ENCODE data around the gene MYL5. TPM values are rescaled to one million over a fixed set of nuclear protein-coding genes. Genes with fewer than 3 reads are reported as not detected.
A peak's percentile ranks its signal among the peaks of the same experiment; 100 is the strongest.
"Not testable (repeated sequence)": the region's sequence is repeated elsewhere in the genome, so short reads cannot be mapped to it uniquely, and the experiment has no call there.

MYL5 gene
- total RNA-seq, 2 donors from 2014 or later, result 14.0 to 14.5 TPM

DNA sequence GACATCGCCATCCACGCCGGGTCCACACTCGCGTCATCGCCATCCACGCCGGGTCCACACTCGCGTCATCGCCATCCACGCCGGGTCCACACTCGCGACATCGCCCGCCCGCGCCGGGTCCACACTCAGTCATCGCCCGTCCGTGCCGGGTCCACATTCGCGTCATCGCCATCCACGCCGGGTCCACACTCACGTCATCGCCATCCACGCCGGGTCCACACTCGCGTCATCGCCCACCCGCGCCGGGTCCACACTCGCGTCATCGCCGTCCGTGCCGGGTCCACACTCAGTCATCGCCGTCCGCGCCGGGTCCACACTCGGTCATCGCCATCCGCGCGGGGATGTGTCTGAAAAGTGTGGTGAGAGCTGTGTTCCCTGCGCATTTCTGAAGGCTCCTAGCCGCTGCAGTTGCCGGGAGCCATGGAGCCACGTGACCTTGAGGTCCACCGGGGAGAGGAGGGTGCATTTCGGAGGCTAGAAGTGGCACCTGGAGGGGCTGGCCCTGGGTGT, 48.6 kb downstream of the MYL5 start:
- Mint-ChIP-seq H3K4me1 (peaks cover 5% of the 10 kb centered on the region), H3K27ac (no peak overlapping the region), H3K36me3 (ENCODE audit: low read depth) (peaks cover 6% of the 10 kb centered on the region), H3K9me3 (no peaks in the 10 kb centered on the region), H3K4me3 (no peak overlapping the region), H3K27me3 (no peaks in the 10 kb centered on the region)
- no peak for ATAC-seq (replicated peaks)

DNA sequence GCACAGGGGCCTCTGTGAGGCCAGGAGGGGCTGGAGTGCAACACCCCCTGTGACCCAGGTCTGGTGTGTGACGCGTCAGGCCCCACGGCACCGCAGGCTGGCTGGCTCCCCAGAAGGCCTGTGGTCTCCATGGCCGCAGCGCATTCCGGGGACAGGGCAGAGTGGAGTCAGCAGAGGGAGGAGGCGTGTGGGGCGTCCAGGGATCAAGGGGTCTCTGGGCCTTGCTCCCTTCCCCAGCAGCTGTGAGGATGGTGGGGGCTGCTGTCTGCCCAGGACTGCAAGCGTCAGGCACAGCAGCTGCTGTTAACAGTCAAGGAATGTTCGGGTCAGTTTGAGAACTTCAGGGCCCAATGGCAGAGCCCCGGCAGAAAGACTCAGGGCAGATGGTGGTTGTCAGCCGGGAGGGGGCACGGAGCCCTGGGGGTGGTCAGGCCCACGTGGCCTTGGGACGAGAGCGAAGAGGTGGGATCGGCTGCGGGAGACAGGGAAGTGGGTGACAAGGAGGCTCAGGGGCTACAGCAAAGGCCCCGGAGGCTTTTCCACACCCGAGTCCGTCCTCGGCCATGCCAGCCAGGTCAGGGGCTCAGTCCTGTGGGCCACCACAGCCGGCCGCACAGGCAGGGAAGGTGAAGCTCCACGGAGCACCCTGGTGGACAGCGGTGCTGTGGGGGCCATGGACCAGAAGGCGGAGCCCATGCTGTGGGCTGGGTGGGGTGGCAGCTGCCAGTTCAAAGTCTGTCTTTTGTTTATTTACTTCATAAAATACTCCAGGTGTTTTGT, 49.6 kb downstream of the MYL5 start:
- Mint-ChIP-seq H3K9me3 (no peaks in the 10 kb centered on the region), H3K36me3 (ENCODE audit: low read depth) (peaks cover 6% of the 10 kb centered on the region), H3K27me3 (no peaks in the 10 kb centered on the region), H3K4me1 (peaks cover 5% of the 10 kb centered on the region), H3K4me3 (no peak overlapping the region), H3K27ac (no peak overlapping the region)
- no peak for ATAC-seq (replicated peaks)

DNA sequence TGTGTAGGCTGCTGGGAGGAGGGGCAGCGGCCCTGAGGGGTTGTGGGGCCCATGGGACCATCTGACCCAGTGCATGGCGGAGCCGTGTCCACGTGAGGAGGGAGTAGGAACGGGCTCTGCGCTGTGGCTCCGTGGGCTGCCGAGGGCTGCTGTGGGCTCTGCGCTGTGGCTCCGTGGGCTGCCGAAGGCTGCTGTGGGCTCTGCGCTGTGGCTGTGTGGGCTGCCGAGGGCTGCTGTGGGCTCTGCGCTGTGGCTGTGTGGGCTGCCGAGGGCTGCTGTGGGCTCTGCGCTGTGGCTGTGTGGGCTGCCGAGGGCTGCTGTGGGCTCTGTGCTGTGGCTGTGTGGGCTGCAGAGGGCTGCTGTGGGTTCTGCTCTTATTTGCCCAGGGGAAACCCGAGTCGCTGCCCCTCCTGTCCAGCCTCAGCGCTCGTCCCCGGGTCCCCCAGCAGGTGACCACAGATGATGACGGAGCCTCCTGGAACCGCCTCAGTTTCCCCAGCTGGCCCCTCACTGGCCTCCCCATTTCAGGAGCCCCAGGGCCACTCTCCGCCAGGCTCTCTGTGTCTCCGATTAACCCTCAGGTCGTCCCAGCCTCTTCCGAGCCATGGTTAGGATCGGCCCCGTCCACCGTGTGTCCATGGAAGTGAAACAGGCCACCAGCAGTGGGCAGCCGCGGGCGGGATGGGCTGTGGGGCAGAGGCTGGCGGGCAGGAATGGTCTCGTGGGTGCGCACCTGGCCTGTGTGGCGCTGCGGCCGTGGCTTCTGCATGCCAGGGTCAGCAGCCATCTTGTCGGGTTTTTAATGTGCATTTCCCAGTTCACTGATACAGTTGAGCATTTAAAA, 51.3 kb downstream of the MYL5 start:
- Mint-ChIP-seq H3K4me1 (no peaks in the 10 kb centered on the region), H3K27ac (no peak overlapping the region), H3K36me3 (ENCODE audit: low read depth) (peaks cover 9% of the 10 kb centered on the region), H3K4me3 (no peak overlapping the region), H3K9me3 (no peaks in the 10 kb centered on the region), H3K27me3 (no peaks in the 10 kb centered on the region)
- no peak for ATAC-seq (replicated peaks)

DNA sequence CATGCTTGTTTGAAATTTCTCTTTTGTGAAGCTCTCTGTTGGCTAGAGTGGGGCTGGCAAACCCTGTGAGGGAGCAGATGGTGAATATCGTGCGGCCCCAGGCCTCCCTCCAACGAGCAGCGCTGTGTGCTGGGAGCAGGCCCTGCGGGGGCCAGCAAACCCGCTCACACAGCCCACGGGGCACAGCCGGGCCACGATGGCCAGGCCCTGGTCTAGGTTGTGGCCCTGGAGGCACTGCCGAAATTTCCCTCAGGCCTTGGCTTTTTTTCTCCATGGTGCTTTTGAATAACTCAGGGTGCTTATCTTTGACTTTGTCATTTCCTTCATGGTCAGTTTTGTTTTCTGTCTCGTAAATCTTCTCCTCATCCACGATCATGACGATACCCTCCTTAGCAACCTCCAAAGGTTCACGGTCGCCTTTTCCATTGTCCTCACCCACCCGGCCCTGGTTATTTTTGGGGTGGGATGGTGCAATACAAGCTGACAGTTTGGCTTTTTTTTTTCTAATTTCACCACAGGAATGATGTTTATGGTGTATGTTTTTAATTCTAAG, 52.0 kb downstream of the MYL5 start:
- no peak for ATAC-seq (replicated peaks)
- no peaks in the 10 kb centered on the region for H3K4me1 Mint-ChIP-seq
- H3K27me3 Mint-ChIP-seq, result no peaks in the 10 kb centered on the region
- peaks cover 13% of the 10 kb centered on the region for H3K36me3 Mint-ChIP-seq (ENCODE audit: low read depth)
- no peaks in the 10 kb centered on the region for H3K9me3 Mint-ChIP-seq
- H3K4me3 Mint-ChIP-seq, result no peak overlapping the region
- H3K27ac Mint-ChIP-seq, result no peak overlapping the region

DNA sequence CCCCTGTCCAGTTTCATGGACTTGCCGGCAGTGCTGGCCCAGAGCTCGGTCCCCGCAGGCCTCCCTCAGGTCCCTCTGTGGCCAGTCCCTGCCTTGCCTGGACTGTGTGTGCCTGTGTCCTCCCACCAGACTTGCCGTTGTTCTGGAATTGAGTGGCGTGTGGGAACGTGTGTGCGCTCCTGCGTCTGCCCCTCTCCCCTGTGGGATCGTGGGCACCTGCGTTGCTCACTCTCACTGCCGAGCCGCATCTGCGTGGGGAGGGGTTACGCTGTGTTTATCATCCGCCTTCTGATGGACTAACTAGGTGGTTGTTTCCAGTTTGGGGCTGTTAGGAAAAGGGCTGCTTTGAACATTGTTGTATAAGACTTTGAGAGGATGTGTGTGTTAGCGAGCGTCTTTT, 52.5 kb downstream of the MYL5 start:
- no peaks in the 10 kb centered on the region for H3K4me1 Mint-ChIP-seq
- no peak for ATAC-seq (replicated peaks)
- H3K9me3 Mint-ChIP-seq, result no peaks in the 10 kb centered on the region
- no peak overlapping the region for H3K27ac Mint-ChIP-seq
- no peaks in the 10 kb centered on the region for H3K27me3 Mint-ChIP-seq
- H3K4me3 Mint-ChIP-seq, result no peak overlapping the region
- H3K36me3 Mint-ChIP-seq (ENCODE audit: low read depth), result peaks cover 13% of the 10 kb centered on the region

DNA sequence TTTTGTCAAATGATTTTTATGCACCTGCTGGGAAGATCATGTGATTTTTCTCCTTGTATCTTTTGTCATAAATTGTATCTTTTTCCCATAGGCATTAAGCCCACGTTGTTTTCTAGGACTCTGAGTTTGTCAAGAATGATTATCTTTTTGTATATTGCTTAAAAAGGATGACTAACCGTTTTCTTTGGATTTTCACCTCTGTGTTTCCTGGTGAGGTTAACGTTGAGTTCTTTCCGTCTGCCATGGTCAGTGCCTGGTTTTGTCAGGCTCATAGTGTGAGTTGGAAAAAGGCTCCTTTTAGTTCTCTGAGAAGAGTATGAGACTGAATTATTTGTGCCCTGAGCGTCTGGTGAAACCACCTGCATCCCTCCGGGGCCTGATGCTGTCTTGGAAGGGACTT, 53.2 kb downstream of the MYL5 start:
- H3K27ac Mint-ChIP-seq, result no peak overlapping the region
- H3K36me3 Mint-ChIP-seq (ENCODE audit: low read depth), result peaks cover 8% of the 10 kb centered on the region
- H3K4me1 Mint-ChIP-seq, result no peaks in the 10 kb centered on the region
- no peak overlapping the region for H3K4me3 Mint-ChIP-seq
- ATAC-seq (replicated peaks), result no peak
- H3K9me3 Mint-ChIP-seq, result no peaks in the 10 kb centered on the region
- no peaks in the 10 kb centered on the region for H3K27me3 Mint-ChIP-seq

DNA sequence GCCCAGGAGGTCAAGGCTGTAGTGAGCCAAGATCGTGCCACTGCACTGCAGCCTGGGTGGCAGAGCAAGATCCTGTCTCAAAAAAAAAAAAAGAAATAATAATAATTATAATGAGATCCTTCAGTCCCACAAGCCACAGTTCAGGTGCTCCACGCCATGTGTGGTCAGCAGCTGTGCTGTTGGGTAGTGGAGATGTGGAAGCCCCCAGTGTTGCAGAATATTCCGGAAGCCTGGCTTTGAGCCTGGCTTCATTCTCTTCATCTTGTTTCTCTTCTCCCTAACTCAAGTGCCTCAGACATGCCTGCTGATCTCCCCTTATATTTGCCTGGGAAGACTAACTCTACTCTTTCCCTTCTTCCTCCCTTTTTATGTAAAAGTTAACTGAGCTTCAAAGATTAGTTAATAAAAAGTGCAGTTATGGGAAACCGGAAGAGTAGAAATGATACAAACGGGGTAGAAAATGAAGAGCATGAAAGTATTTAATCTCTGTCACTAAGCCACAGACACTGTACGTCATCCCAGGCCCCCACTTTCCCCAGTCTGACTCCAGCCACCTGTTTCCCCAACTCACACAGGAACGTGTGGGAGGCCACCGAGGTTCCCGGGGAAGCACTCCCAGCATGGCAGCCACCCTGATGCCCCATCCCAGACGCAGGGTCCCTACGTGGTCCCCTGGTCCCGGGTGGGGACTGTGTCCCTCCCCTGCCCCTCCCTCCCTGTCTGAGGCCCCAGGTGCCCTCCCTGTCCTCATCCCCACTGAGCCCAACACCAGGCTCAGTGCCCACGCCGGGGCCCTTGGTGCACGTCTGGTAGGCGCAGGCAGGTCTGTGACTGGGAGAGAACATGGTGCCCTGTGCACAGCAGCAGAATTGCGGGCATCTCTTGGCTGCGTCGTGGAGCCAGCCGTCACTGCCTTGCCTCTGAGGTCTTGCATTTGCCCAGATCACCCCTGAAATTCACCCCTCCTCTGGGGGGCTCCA, 55.3 kb downstream of the MYL5 start:
- H3K4me1 Mint-ChIP-seq, result no peaks in the 10 kb centered on the region
- no peaks in the 10 kb centered on the region for H3K9me3 Mint-ChIP-seq
- peak overlapping the region; percentile 12 for H3K27ac Mint-ChIP-seq
- peaks cover 24% of the 10 kb centered on the region for H3K36me3 Mint-ChIP-seq (ENCODE audit: low read depth)
- ATAC-seq (replicated peaks), result no peak
- no peaks in the 10 kb centered on the region for H3K27me3 Mint-ChIP-seq
- no peak overlapping the region for H3K4me3 Mint-ChIP-seq

DNA sequence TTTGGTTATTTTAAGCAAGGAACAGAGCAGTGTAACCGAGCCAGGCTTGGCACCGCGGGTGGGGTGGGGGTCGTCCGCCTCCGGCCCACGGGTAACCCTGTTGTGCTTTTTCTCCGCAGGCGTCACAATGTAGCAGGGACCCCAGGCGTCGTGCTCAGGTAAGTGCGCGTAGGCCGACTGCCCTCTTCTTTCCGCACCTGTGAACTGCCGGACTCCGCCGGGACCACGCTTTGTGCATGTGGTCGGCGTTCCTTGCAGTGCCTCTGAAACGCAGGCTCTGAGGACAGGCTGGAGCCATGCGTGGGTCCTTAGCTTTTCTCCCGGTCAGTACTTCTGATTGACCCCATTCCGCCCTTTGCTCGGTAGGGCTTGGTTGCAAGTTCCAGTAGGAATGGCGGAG, 56.2 kb downstream of the MYL5 start:
- H3K4me3 Mint-ChIP-seq, result no peak overlapping the region
- ATAC-seq (replicated peaks), result no peak
- no peak overlapping the region for H3K27ac Mint-ChIP-seq
- no peaks in the 10 kb centered on the region for H3K9me3 Mint-ChIP-seq
- no peaks in the 10 kb centered on the region for H3K27me3 Mint-ChIP-seq
- no peaks in the 10 kb centered on the region for H3K4me1 Mint-ChIP-seq
- H3K36me3 Mint-ChIP-seq (ENCODE audit: low read depth), result peaks cover 32% of the 10 kb centered on the region

DNA sequence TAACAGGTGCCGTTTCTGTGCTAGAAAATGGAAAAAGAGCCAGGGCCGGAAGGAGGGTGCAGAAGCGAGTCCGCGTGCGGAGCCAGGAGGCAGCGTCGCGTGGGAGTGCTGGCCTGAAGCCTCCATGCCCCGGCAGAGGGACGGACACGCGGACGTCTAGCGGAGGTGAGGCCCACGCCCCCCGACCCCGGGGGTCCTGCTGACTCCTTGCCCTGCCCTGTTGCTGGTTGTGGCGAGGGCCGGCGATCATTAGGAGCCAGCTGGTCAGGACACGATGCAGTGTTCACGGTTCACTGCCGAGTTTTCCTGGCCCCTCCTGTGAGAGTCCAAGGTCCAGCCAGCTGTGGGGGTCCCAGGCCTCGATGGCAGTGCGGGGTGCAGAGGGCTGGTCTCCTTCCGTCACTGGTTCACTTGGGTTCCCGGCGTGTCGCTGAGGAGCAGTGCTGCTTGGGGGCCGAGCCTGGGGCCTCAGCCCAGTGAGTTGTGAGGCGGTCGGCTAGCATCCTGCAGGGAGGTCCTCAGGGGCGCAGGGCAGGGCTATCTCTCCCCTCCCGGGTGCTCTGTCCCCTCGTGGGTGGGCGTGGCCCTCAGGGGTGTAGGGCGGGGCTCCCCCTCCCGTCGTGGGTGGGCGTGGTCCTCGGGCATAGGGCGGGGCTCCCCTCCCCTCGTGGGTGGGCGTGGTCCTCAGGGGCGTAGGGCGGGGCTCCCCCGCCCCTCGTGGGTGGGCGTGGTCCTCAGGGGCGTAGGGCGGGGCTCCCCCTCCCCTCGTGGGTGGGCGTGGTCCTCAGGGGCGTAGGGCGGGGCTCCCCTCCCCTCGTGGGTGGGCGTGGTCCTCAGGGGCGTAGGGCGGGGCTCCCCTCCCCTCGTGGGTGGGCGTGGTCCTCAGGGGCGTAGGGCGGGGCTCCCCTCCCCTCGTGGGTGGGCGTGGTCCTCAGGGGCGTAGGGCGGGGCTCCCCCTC, 56.9 kb downstream of the MYL5 start:
- H3K9me3 Mint-ChIP-seq; ATAC-seq (replicated peaks); H3K27ac Mint-ChIP-seq; H3K4me3 Mint-ChIP-seq; H3K4me1 Mint-ChIP-seq; H3K27me3 Mint-ChIP-seq: not testable (repeated sequence)
- H3K36me3 Mint-ChIP-seq (ENCODE audit: low read depth), result peaks cover 35% of the 10 kb centered on the region

Other genes starting within 250 kb of the MYL5 start
- gene ZNF721, start 175.4 kb upstream of the MYL5 start, total RNA-seq, result 10 to 100 TPM; 23.4 to 35.4 TPM
- 10 to 100 TPM; 50.7 to 66.9 TPM for gene PIGG, start 175.3 kb upstream of the MYL5 start, total RNA-seq
- not detected for gene TMEM271, start 98.2 kb upstream of the MYL5 start, total RNA-seq
- 10 to 100 TPM in 1 of 2 donors, 1 to 10 TPM in 1; 5.8 to 10.8 TPM for gene PDE6B, start 49.0 kb upstream of the MYL5 start, total RNA-seq
- gene ATP5ME, start 266 bp upstream of the MYL5 start, total RNA-seq, result 100 to 1,000 TPM in 1 of 2 donors, 10 to 100 TPM in 1; 96.5 to 210 TPM
- 1 to 10 TPM in 1 of 2 donors, under 1 TPM in 1; 0.61 to 1.4 TPM for gene SLC49A3, start 14.6 kb downstream of the MYL5 start, total RNA-seq
- gene PCGF3, start 31.3 kb downstream of the MYL5 start, total RNA-seq, result 10 to 100 TPM; 34.4 to 35.3 TPM
- gene CPLX1, start 151.6 kb downstream of the MYL5 start, total RNA-seq, result 1 to 10 TPM in 1 of 2 donors, under 1 TPM in 1; 0.50 to 3.6 TPM

All from activated T-helper 17 cell treated with anti-CD3 and anti-CD28 coated beads, Interleukin-2, amount 50 U/mL, for 72 hours (primary cell).